ENCODE results near the gene ATP8B4. TPM values are rescaled to one million over a fixed set of nuclear protein-coding genes. Genes with fewer than 3 reads are reported as not detected.

The ATP8B4 gene
- total and polyA plus RNA-seq, 2 of the 8 experiments (the other 6 are each of a cell fraction or from before 2014, with no cell fraction given), result 0.17 to 0.24 TPM

DNA sequence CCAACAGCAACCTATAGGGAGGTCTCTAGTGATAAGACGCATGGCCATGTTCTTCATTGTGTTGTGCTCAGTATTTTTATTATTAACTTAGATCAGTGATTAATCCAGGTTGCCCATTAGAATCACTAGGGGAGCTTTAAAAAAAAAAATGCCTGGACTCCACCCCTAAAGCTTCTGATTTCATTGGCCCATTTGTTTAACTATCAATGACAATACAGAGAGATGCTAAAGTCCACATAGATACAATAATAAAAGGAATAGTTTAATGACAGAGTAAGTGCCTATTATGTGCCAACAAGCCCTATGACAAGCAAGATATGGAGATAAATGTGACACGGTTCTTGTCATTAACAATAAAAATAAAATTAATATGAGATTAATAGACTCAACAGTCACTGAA, 55.8 kb downstream of the ATP8B4 start (continued):
- TF ChIP-seq EP300 (IDR thresholded peaks at IDR 0.05; ENCODE audit: borderline replicate concordance in 1 of 2, low read depth in 2 of 2, low read length in 2 of 2) (no peak), SP4 (IDR thresholded peaks at IDR 0.05; ENCODE audit: low read length) (no peak)
